NCI-H82 (cell line): ENCODE results near the gene FOXF1.

Experiments used
- DNase-seq: peaks from one replicate; lab custom pipeline; 2025; lab: John Stamatoyannopoulos, UW

Gene FOXF1

GRCh38 chr16:86533076-86533475 is 22.7 kb downstream of the FOXF1 start:
- DNase-seq: no peak

GRCh38 chr16:86533767-86534351 is 23.5 kb downstream of the FOXF1 start:
- DNase-seq: no peak

GRCh38 chr16:86534779-86535615 is 24.7 kb downstream of the FOXF1 start:
- DNase-seq: no peak

GRCh38 chr16:86536621-86537020 is 26.3 kb downstream of the FOXF1 start:
- no peak for DNase-seq

GRCh38 chr16:86537486-86537885 is 27.2 kb downstream of the FOXF1 start:
- no peak for DNase-seq

GRCh38 chr16:86538196-86538780 is 28.0 kb downstream of the FOXF1 start:
- no peak for DNase-seq

- DNase-seq: no peak
Observed at GRCh38 chr16:86540894-86541293, 30.6 kb downstream of the FOXF1 start.

- no peak for DNase-seq
Observed at GRCh38 chr16:86541560-86541959, 31.2 kb downstream of the FOXF1 start.

- DNase-seq: no peak
Observed at GRCh38 chr16:86542756-86543750, 32.7 kb downstream of the FOXF1 start.

- no peak for DNase-seq
Observed at GRCh38 chr16:86545481-86545880, 35.2 kb downstream of the FOXF1 start.

GRCh38 chr16:86545954-86546637 is 35.8 kb downstream of the FOXF1 start:
- DNase-seq: no peak

GRCh38 chr16:86546638-86547013 is 36.3 kb downstream of the FOXF1 start:
- no peak for DNase-seq

- no peak for DNase-seq
Observed at GRCh38 chr16:86547286-86547685, 37.0 kb downstream of the FOXF1 start.

GRCh38 chr16:86549076-86549892 is 39.0 kb downstream of the FOXF1 start:
- DNase-seq: no peak

- no peak for DNase-seq
Observed at GRCh38 chr16:86549893-86550190, 39.5 kb downstream of the FOXF1 start.

GRCh38 chr16:86550281-86550680 is 40.0 kb downstream of the FOXF1 start:
- DNase-seq: no peak

- DNase-seq: no peak
Observed at GRCh38 chr16:86553356-86553755, 43.0 kb downstream of the FOXF1 start.

- DNase-seq: peak; percentile 54
Observed at GRCh38 chr16:86554599-86554916, 44.2 kb downstream of the FOXF1 start.

- DNase-seq: peak; percentile 92
Observed at GRCh38 chr16:86554917-86555703, 44.8 kb downstream of the FOXF1 start, which contains the start of gene MTHFSD. TSS of gene MTHFSD (minus strand) at chr16:86555235. CDS start at chr16:86555184, 51 bp downstream.

GRCh38 chr16:86555704-86556075 is 45.4 kb downstream of the FOXF1 start:
- no peak for DNase-seq
